ENCODE results near the gene CUX1.
"Not testable (repeated sequence)": the region's sequence is repeated elsewhere in the genome, so short reads cannot be mapped to it uniquely, and the experiment has no call there.

CUX1 gene

DNA sequence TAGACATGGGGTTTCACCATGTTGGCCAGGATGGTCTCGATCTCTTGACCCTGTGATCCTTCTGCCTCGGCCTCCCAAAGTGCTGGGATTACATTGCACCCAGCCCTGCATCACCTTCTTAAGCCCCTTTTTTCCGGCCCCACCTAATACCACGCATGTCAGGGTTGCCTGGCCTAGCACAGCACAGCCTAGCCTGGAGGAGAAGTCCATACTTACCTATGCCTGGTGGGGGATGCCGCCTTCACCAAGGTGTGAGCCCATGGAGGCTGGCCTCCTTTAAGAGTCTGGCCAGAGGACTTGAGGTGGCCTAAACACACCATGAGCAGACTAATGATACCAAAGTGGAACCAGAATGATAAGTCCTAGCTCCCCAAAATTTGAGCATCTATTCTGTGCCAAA, 22.0 kb upstream of the CUX1 start:
- DNase-seq: no peak

- DNase-seq: not testable (repeated sequence)
Observed at GRCh38 chr7:101798173-101798572, 19.3 kb upstream of the CUX1 start.

GRCh38 chr7:101803203-101804087, 14.0 kb upstream of the CUX1 start:
- no peak for DNase-seq

- DNase-seq: no peak
Observed at GRCh38 chr7:101804088-101804963, 13.1 kb upstream of the CUX1 start.

DNA sequence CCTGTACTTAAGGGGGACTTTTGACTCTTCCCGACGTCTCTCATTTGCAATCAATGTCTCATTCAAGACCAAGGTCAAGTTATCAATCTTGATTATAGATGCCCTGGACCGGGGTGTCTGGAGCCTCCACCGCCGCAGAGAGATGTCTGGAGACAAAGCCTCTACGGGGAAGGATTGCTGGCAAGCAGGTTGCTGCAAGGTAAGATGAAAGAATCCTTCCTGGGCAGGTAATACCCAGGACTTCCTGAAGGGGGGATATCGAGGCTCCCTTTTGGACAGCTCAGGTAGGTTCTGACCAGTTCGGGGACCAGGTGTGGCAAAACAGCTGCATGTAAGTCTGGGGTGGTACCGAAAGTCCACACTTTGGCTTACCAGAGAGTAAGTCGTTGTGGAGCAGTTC, 12.5 kb upstream of the CUX1 start:
- DNase-seq: no peak

GRCh38 chr7:101812595-101812994, 4.8 kb upstream of the CUX1 start:
- no peak for DNase-seq

- DNase-seq: no peak
Observed at GRCh38 chr7:101813402-101814019, 3.9 kb upstream of the CUX1 start.

DNA sequence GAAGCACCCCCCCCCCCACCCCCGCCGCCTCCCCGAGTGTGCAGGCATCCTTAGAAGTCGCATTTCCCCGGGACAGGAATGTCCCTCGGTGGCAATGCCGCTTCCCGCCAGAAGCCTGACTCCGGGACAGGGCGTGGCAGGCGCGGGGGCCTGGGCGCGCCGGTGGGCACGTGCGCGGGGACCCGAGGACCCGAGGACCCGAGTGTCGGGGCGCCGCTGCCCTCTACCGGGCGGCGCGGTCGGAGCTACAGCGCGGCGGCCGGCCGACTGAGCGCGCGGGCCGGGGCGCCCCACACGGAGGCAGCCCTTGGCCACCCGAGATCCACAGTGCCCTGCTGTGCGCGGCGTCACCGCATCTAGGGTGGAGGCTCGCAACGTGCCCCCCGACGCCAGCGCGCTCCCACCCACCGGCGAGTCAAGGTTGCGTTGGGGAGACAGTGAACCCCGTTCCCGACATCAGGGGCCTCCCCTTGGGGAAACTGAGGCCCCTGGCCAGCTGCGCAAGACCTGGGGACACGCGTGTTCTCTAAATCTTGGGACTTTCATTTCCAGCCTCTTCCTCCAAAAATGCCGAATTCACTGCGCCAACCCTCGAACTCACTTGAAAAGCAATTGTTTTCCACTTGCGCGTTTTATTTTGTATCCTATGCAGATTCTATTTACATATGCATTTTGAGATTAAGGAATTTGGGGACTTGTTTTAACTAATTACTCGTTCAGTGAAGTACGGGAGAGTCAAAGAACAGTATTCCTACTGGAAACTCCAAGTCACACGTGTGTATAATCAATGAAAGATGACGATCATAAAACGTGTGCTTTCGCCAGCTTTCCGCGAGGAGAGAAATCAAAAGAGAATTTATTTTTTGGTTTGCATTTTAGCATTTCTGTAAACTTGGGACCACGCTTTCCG, 3.1 kb upstream of the CUX1 start:
- DNase-seq: no peak

DNA sequence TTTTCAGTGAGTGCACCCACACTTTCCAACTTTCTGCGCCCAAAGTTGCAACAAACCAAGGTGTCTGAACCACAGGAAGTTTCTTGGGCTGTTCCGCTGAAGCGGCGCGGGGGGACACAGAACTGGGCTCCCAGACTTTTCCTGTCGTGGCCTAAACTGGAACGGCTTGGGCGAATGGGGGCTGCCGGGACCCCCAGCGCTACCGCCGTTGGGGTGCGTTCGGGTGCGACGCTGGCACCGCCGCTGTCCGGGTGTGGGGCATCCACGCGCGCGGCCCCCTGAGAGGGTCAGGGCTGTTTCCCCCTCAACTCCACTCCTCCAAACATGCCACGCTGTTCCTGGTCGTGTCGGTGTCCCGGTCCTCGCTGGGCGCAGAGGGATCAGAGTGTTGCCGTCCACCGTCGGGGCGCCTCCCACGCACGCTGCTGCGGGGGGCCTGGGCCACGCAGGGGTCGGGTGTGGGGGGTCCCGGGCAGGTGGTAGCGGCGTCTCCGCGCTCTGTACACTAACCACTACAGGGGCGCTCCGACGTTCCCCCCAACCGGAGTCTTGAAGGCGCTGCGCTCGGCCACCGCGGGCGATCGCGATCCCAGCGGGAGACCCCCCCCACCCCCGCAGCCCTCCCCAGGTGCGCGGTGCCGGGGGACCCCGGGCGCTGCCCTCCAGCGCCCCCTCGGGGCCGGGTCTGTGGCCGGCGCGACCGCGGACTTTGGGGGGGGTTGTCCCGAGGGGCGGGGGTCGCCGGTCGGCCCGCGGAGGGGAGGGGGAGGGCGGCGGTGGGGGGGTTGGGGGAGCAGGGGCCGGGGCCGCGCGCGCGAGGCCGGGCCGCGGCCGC, 2.2 kb upstream of the CUX1 start:
- DNase-seq: no peak

DNA sequence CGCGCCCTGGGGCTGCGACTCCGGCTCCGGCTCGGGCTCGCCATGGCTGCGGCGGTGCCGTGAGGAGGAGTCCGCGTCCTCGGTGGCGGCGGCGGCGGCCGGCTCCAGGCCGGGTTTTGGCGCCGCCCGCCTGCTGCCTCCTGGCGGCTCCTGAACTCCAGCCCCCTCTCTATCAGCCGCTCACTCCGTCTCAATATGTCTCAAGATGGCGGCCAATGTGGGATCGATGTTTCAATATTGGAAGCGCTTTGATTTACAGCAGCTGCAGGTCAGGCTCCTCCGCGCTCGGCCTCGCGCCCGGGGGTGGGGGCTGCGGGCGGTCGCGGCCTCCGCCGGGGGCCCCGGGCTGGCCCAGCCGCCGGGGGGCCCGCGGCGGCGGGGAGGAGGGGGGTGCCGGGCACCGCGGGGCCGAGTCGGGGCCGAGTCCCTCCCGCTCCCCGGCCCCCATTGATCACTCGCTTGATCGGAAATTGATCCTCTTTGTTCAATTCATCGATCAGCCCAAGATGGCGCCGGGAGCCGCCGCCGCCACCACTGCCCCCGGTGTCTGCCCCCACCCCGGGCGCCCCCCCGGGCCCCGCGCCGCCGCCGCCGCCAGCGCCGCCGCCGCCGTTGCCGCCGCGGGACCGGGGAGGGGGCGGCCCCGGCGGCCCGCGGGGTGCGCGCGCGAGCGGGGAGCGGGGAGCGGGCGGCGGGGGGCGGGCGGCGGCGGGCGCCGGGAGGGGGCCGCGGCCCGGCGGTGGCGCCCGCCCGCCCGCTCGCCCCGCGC, 1.4 kb upstream of the CUX1 start:
- DNase-seq: no peak

DNA sequence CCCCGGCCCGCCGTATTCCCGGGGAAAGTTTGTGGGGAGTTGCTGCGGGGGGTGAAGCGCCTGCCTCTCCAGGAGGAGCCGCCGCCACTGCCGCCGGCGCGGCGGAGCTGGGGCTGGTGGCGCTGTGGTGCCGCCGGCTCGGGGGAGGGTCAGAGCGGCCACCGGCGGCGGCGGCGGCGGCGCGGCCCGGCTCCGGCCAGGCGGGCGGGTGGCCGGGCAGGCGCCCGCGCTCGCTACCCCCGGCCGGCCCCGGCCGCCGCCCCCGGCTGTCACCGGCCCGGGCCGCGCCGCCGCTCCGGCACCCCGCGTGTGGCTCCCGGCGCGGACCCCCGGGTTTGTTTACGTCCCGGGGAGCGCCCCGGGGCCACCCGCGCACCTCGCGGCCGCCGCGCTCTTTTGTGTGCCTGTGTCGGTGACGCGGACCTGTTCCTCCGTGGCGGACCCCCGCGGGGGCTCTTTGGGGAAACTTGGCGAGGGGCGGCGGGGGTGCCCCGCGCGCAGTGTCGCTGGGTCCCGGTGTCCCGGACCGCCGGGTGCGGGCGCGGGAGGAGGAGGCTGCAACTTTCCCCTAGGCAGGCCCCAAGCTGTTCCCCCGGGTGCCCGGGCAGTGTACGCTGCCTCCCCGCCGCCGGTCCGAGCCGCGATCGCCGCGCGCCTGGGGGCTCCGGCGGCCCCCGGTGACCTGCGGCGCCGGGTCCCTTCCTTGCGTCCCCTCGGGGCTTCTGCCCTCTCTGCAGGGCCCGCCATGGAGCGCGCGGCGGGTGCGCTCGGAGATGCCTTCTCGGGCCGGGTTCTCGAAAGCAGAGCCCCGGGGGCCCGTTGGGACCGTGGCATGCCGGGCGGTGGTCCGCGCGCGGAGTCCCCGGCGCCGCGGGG, 593 bp upstream of the CUX1 start:
- DNase-seq: no peak

- DNase-seq: no peak
Observed at GRCh38 chr7:101818287-101819071, 1.1 kb downstream of the CUX1 start.

DNA sequence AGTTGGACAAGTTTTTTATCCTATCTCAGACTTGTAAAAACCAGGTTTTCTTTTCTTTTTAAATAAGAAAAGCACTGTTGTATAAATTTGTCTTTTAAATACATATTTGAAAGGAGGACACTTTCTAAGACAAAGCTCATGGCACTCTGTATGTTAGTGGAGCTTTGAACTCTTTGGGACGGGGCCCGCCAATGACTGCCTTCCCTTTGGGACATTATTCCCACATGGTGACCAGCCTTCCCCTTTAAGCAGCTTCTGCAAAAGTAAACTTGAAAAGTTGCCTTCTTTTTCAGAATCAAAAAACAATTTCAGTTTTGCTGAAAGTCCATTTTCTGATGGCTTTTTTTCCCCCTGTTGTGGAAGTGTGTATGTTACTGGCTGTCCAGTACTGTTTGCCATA, 1.8 kb downstream of the CUX1 start:
- no peak for DNase-seq

GRCh38 chr7:101819913-101820522, 2.6 kb downstream of the CUX1 start:
- DNase-seq: no peak

GRCh38 chr7:101820703-101821102, 3.3 kb downstream of the CUX1 start:
- DNase-seq: no peak

DNA sequence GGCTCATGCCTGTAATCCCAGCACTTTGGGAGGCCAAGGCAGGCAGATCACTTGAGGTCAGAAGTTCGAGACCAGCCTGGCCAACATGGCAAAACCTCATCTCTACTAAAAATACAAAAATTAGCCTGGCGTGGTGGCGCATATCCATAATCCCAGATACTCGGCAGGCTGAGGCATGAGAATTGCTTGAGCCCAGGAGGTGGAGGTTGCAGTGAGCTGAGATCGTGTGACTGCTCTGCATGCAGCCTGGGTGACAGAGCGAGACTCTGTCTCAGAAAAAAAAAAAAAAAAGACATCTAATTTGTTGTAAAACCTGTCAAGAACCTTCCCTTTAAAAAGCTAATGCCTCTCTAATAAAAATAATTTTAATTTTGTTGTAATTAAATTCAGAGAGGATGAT, 5.2 kb downstream of the CUX1 start:
- DNase-seq: not testable (repeated sequence)

DNA sequence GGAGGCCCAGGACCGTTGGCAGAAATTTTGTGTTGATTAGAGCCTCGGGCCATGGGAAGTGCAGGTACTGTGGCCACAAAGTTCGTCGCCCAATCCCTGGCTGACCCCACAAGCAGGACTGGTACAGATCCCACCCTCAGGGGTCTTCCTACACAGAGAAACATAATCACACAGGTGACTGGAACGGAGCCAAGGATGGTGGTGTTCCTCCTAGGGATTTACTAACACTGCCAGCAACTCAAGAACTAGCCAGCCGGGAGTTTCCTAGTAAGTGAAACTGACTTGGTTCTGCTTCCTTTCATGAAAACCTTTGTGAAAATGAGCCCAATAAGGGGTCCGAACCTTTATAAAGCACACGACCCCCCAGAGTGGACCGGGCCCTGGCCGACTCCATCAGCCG, 5.7 kb downstream of the CUX1 start:
- no peak for DNase-seq

GRCh38 chr7:101823596-101823995, 6.2 kb downstream of the CUX1 start:
- no peak for DNase-seq
